ENCODE results near the gene PDCD1LG2. TPM values are rescaled to one million over a fixed set of nuclear protein-coding genes. Genes with fewer than 3 reads are reported as not detected.

The PDCD1LG2 gene
- total RNA-seq, 2 donors from 2014 or later: 0.55 to 1.7 TPM

DNA sequence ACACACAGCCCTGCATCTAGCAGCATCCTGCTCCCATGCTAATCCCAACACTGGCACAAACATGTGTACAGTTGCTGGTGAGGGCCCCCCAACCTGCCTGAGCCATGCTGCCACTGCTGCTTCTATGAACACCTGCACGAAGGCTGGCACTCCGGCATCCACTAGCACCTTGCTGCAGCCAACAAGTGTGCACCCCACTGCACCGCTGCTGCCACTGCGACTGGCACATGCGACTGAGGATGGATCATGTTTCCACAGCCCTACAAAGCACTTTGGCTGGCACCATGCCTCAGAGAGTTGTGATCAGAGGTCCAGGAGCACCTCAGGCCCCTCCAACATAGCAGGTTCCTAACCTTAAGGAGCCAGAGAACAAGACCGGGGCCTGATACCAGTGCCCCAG lies 7.8 kb upstream of the PDCD1LG2 start:
- H3K4me3 Mint-ChIP-seq: no peak overlapping the region
- peaks cover 13 to 30% of the 10 kb centered on the region in 2 donors for H3K4me1 Mint-ChIP-seq (ENCODE audit: low read depth in 2 of 2)
- no peak for DNase-seq (ENCODE audit: low spot score)
- H3K27me3 Mint-ChIP-seq: peaks cover 20 to 21% of the 10 kb centered on the region in 2 donors
- no peaks in the 10 kb centered on the region for H3K9me3 Mint-ChIP-seq
- ATAC-seq: peak in 1 of 2 donors; percentile 6
- no peak overlapping the region for H3K27ac Mint-ChIP-seq
- peaks cover 35% of the 10 kb centered on the region for H3K36me3 Mint-ChIP-seq

DNA sequence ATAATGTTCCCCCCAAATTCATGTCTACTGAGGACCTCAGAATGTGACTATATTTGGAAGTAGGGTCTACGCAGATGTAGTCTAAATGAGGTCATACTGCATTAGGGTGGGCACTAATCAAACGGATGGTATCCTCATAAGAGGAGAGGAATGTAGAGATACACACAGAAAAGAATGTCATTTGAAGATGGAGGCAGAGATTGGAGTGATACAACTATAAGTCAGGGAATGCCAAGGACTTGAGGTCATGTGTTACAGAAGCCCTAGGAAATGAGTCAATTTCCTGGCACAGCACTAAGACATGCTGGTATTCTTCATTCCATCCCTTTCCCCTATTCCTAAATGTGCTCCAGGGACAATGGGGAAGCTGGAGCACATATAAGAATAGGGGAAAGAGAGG lies 758 bp upstream of the PDCD1LG2 start:
- peak overlapping the region; percentile 86 to 88 for H3K27ac Mint-ChIP-seq
- no peak for DNase-seq (ENCODE audit: low spot score)
- H3K4me1 Mint-ChIP-seq (ENCODE audit: low read depth in 2 of 2): peaks cover 30 to 56% of the 10 kb centered on the region in 2 donors
- peaks cover 22% of the 10 kb centered on the region for H3K36me3 Mint-ChIP-seq
- ATAC-seq: no peak
- peak overlapping the region; percentile 87 for H3K4me3 Mint-ChIP-seq
- peaks cover 5 to 16% of the 10 kb centered on the region in 2 donors for H3K27me3 Mint-ChIP-seq
- no peaks in the 10 kb centered on the region for H3K9me3 Mint-ChIP-seq

DNA sequence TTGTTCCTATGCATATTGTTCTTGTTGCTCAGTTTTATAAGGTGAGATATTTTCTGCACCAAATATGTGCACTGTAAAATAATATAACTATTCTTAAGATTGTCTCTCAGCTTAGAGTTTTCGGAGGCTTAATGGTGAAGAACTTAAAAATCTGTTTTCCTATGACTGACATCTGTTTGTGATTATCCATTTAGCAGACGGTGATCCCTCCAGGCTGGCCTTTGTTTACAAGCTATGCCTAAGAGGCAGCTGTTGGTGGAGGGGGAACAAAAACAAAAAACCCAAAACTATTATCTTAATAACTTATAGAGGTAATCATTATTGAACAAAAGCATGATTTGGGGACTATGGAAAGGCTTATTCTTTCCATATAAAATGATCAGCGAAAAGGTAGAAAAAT lies 658 bp downstream of the PDCD1LG2 start:
- no peak for DNase-seq (ENCODE audit: low spot score)
- no peak for ATAC-seq
- Mint-ChIP-seq H3K9me3 (no peaks in the 10 kb centered on the region), H3K4me1 (ENCODE audit: low read depth in 2 of 2) (peaks cover 30 to 54% of the 10 kb centered on the region in 2 donors), H3K4me3 (peak overlapping the region; percentile 87), H3K36me3 (peaks cover 12% of the 10 kb centered on the region), H3K27me3 (peaks cover 0 to 7% of the 10 kb centered on the region in 2 donors), H3K27ac (peak overlapping the region; percentile 86 to 88)

DNA sequence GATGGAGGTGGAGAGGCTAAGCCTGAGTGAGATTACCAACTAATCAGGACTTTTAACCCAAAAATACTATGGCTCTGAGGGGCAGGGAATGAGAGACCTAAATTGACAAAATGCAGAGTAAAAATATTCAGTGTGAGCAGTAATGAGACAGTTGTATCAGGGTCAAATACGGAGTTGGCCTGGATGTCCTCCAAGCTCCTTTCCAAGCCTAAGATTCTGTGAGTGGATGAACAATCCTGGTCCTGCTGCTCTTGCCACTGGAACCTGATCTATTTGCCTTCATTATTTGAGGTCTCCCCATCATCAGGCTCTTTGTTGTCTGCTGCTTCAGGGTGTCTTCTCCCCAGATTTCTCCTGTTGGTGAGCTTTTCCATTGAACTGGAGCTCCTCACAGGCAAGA lies 1.1 kb downstream of the PDCD1LG2 start:
- peak overlapping the region; percentile 86 to 88 for H3K27ac Mint-ChIP-seq
- peaks cover 8% of the 10 kb centered on the region for H3K36me3 Mint-ChIP-seq
- DNase-seq (ENCODE audit: low spot score) (no peak), ATAC-seq (no peak)
- peaks cover 0 to 3% of the 10 kb centered on the region in 2 donors for H3K27me3 Mint-ChIP-seq
- peaks cover 30 to 54% of the 10 kb centered on the region in 2 donors for H3K4me1 Mint-ChIP-seq (ENCODE audit: low read depth in 2 of 2)
- H3K9me3 Mint-ChIP-seq: no peaks in the 10 kb centered on the region
- peak overlapping the region; percentile 87 for H3K4me3 Mint-ChIP-seq

DNA sequence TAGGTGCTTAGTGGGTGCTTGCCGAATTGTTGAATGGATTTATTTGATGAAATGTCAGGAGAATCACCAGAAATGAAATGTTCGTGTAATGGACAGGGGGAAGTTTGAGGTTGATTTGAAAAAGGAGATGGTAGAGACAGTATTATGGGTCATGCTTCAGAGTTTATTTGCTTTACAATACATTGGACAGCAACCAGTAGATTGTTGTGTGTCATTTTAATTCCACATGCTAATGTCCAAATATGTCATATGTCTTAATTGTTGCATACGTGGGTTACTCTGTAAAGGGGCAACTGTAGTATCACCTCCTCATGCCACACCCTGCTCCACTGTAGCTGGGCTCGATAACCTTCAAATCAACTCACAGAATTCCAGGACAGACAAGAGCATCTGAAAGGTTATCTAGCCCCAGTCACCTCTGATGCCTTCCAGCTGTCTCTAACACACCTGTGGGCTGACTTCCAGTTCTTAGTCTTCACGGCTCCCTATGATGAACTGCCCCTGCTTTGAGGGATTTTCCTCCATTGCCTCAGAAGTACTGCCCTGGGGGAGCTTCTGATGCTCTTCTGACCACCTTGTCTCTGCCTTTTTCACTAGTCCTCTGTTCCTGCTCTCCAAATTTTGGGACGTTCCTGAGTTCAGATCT lies 1.7 kb downstream of the PDCD1LG2 start:
- Mint-ChIP-seq H3K27me3 (peaks cover 0 to 3% of the 10 kb centered on the region in 2 donors), H3K4me1 (ENCODE audit: low read depth in 2 of 2) (peaks cover 30 to 54% of the 10 kb centered on the region in 2 donors), H3K4me3 (peak overlapping the region; percentile 87)

DNA sequence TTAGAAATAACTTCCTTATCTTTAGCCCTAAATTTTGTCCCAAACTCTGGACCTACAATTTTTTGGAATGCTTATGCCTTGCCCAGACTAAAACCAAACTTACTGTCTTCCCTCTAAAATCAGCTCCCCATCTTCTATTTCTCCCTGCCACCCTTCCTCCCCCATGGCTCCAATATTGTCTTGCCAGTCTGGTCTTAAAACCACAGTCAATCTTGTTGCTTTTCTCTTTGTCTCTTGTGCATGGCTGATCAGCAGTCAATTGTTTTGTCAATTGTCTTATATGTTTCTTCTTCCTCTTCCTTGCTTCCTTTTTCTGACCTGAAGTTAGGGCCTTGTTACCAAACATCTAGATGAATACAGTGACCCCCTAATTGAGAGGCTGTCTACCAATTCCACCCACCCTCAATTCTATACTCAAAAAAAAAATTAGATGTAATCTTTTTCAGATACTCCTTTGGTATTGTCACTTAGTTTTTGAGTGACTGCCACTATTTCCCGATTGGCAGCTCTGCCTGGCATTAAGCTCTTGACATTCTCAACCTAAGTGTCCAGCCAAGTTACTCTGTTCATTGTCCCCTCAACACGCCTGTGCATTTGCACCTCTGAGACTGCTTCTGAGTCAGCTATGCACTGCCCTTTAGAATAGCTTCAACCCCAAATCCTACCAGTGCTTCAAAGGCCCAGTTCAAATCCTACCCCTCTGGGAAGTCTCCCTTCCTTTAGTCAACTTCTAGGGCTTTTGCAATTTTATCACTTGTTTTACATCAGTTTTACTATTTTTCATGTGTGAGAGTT lies 2.5 kb downstream of the PDCD1LG2 start:
- no peak for ATAC-seq
- Mint-ChIP-seq H3K36me3 (peaks cover 5% of the 10 kb centered on the region), H3K9me3 (no peaks in the 10 kb centered on the region), H3K27ac (peak overlapping the region; percentile 24 to 86), H3K4me1 (ENCODE audit: low read depth in 2 of 2) (peaks cover 29 to 57% of the 10 kb centered on the region in 2 donors), H3K4me3 (peak overlapping the region; percentile 87), H3K27me3 (peaks cover 0 to 3% of the 10 kb centered on the region in 2 donors)
- DNase-seq (ENCODE audit: low spot score): no peak

More for the DNA sequence above, 1.7 kb downstream of the PDCD1LG2 start:
- Mint-ChIP-seq H3K36me3 (peaks cover 5% of the 10 kb centered on the region), H3K9me3 (no peaks in the 10 kb centered on the region), H3K27ac (peak overlapping the region; percentile 24 to 86)
- ATAC-seq: no peak
- DNase-seq (ENCODE audit: low spot score): no peak

DNA sequence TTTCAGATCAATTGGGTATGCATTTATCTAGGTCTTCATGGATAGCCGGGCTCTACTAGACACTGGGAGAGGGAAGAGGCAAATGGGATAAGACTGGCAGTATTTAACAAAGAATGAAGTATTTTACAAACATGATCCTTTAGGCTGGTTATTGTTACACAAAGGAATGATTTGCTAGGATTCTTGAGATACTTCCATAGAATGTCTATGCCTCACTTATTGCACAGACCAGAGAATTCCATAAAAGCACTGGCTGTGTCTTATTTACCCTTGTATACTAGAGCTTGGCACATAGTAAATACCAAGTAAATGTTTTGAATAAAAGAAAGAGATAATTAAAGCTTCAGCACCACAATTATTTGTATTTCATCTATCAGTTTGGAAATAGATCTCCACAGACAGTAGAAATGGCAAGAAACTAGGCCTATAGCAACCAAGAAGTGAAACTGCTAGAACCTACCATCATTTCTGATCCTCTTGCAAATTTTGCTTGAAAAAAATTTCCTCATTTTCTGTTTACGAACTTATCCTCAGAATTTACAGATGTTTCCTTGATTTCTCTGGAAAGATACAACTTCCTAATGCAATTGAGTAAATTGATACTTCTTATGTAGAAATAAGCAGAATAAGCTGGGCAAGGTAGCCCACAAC lies 3.8 kb downstream of the PDCD1LG2 start:
- Mint-ChIP-seq H3K27me3 (peaks cover 0 to 3% of the 10 kb centered on the region in 2 donors), H3K36me3 (peaks cover 5% of the 10 kb centered on the region), H3K27ac (no peak overlapping the region), H3K4me3 (no peak overlapping the region), H3K9me3 (no peaks in the 10 kb centered on the region), H3K4me1 (ENCODE audit: low read depth in 2 of 2) (peaks cover 29 to 59% of the 10 kb centered on the region in 2 donors)
- DNase-seq (ENCODE audit: low spot score): no peak
- no peak for ATAC-seq

DNA sequence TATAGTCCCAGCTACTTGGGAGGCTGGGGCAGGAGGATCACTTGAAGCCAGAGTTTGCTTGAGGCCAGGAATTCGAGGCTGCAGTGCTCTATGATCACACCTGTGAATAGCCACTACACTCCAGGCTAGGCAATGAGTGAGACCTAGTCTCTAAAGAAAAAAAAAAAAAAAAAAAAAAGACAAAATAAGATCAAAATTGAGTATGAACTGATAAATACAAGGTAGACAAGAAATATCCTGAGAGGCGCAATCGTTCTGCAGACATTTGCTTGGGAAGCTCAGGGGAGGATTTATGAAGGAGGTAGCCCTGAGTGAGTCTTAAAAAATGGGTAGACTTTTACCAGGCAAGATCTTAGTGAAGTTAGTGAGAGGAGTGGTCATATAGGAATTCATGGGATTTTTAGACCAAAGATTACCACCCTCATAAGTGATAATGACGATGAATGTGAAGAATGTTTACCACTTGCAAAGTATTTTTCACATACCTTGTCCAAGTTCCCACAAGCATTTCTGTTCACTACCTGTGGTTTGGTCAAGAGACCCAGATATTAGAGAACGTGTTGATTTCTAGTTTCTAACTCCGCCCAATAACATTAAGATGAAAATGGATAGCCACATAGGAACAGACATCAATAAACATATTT lies 4.4 kb downstream of the PDCD1LG2 start:
- H3K27me3 Mint-ChIP-seq: peaks cover 0 to 3% of the 10 kb centered on the region in 2 donors
- H3K36me3 Mint-ChIP-seq: peaks cover 5% of the 10 kb centered on the region
- ATAC-seq: no peak
- H3K27ac Mint-ChIP-seq: no peak overlapping the region
- H3K9me3 Mint-ChIP-seq: no peaks in the 10 kb centered on the region
- H3K4me1 Mint-ChIP-seq (ENCODE audit: low read depth in 2 of 2): peaks cover 33 to 60% of the 10 kb centered on the region in 2 donors
- H3K4me3 Mint-ChIP-seq: no peak overlapping the region
- DNase-seq (ENCODE audit: low spot score): no peak

DNA sequence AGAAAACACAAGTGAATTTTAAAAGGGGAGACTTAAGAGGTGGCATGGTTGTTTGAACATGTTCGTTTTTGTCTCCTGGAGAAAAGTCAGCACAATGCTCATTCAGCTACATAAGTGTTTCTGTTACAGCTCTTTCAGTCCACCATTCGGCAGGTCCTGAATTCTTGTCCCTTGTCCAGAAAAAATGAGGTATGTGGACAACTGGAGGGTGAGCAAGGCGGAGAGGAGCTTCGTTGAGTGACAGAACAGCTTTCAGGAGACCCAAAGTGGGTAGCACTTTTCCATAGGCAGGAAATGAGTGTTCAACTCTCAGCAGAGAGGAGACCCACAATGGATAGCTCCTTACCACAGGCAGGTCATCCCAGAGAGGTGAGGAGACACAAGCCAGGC lies 4.9 kb downstream of the PDCD1LG2 start:
- H3K36me3 Mint-ChIP-seq: peaks cover 5% of the 10 kb centered on the region

DNA sequence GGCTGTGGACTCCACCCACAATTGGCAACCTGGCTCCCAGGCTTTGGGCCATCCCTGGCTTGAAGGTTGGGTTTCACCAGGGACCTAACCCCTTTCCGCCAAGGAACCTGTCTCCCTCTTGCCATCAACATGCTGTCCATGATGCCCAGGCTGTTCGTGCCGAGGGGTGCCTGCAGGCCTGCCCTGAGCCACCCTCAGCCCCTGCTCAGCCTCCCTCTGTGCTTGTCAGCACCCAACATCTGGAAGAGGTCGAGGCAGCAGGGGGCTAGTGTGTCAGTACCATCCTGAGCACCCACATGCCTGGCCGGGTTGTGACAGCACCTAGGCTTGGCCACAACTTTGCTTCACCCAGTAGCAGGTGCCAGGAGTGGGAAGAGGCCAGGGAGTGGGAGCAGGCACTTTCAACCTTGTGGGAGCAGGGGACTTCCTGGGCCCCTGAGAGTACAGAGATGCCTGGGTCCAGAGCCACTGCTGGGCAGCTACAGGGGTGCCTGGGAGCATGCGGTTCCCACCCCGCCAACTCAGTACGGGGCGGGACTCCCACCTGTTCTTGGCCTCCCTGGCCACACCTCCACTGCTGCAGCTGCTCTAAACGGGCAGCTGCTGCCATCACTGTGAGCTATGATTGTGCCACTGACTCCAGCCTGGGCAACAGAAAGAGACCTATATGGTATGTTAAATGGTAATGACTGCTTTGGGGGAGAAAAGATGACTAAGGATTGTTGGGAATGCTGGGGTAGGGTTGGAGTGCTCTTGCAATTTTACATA lies 6.3 kb downstream of the PDCD1LG2 start:
- no peak for DNase-seq (ENCODE audit: low spot score)
- no peaks in the 10 kb centered on the region for H3K9me3 Mint-ChIP-seq
- H3K36me3 Mint-ChIP-seq: peaks cover 5% of the 10 kb centered on the region
- ATAC-seq: peak in 1 of 2 donors; percentile 46
- no peak overlapping the region for H3K27ac Mint-ChIP-seq
- H3K4me1 Mint-ChIP-seq (ENCODE audit: low read depth in 2 of 2): peaks cover 20 to 42% of the 10 kb centered on the region in 2 donors
- peaks cover 0 to 6% of the 10 kb centered on the region in 2 donors for H3K27me3 Mint-ChIP-seq
- H3K4me3 Mint-ChIP-seq: no peak overlapping the region

More for the DNA sequence above, 4.9 kb downstream of the PDCD1LG2 start:
- ATAC-seq: no peak
- Mint-ChIP-seq H3K4me1 (ENCODE audit: low read depth in 2 of 2) (peaks cover 29 to 56% of the 10 kb centered on the region in 2 donors), H3K9me3 (no peaks in the 10 kb centered on the region), H3K4me3 (no peak overlapping the region), H3K27me3 (peaks cover 0 to 3% of the 10 kb centered on the region in 2 donors), H3K27ac (no peak overlapping the region)
- DNase-seq (ENCODE audit: low spot score): no peak

DNA sequence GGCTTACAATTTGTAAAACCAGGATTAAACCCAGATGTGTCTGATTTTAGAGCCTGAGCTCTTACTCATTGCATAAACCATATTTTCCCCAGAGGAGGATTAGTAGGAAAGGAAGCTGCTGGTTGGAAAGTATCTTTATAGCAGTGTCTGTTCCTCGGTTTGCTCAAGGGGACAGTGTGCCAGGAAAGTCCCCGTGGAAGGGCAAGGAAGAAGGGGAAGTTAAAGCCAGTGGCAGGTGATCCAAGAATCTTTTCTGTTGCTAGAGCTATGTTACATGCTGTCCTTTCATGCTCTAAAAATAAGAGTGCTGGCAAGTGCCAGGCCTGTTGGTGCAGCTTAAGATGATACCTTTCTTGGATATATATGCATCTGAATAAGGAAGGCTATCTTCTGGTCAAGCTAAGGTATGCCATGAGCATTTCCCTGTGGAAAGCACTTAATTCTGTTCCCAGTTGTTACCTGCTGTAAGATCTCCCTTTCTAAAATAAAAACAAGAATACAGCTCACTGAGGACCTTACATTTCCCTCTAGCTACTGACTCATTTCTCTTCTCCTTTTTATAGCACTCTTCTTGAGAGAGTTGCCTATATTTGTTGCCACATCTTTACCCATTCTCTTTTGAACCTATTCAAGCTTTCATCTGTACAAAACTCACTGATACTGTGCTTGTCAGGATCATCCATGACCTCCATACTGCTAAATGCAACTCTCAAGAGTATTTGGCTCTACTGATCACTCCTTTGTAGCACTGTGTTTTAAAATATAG lies 8.0 kb downstream of the PDCD1LG2 start:
- no peak for DNase-seq (ENCODE audit: low spot score)
- Mint-ChIP-seq H3K4me1 (ENCODE audit: low read depth in 2 of 2) (peaks cover 15 to 25% of the 10 kb centered on the region in 2 donors), H3K27ac (peak overlapping the region; percentile 33 to 62), H3K4me3 (peak overlapping the region; percentile 23), H3K9me3 (no peaks in the 10 kb centered on the region), H3K36me3 (no peaks in the 10 kb centered on the region), H3K27me3 (peaks cover 0 to 6% of the 10 kb centered on the region in 2 donors)
- peak; percentile 50 to 84 for ATAC-seq

DNA sequence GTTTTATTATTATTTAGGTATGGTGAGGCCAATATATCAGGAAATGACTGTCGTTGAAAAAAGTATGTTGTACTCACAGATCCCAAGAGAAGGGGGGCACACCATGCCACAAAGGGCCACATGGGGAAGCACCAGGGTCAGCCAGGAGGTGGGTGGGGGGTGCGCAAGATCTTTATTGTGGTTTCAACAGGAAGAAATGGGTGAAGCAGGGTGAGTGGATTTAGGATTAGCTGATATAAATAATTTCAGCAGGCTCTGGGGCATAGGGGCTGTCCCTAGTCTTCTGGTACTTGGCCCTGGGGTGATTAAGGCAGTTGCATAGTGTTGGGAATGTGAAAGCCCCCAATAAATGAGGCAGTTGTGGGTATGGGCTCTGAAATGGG lies 8.6 kb downstream of the PDCD1LG2 start:
- Mint-ChIP-seq H3K4me3 (peak overlapping the region; percentile 23), H3K9me3 (no peaks in the 10 kb centered on the region), H3K27ac (peak overlapping the region; percentile 33 to 62), H3K36me3 (no peaks in the 10 kb centered on the region), H3K4me1 (ENCODE audit: low read depth in 2 of 2) (peaks cover 15 to 25% of the 10 kb centered on the region in 2 donors), H3K27me3 (peaks cover 0 to 6% of the 10 kb centered on the region in 2 donors)
- peak in 1 of 2 donors; percentile 61 for ATAC-seq
- DNase-seq (ENCODE audit: low spot score): no peak

All from natural killer cell treated with Interleukin-12 subunit alpha and Interleukin-12 subunit beta and Interleukin-15 and Interleukin-18, amount 100 ng/mL, for 72 hours (primary cell).